Embryonic facial prominence (tissue), 1 donor: ENCODE data around the gene PDE1C.

Experiments used
- DNase-seq: peaks from one replicate; pipeline ENCODE4 v3.0.0-alpha.2; 2016; ENCODE audit errors: extremely low spot score

The PDE1C gene

GRCh38 chr7:32074787-32075585 is 4.8 kb upstream of the PDE1C start:
- DNase-seq: no peak

DNA sequence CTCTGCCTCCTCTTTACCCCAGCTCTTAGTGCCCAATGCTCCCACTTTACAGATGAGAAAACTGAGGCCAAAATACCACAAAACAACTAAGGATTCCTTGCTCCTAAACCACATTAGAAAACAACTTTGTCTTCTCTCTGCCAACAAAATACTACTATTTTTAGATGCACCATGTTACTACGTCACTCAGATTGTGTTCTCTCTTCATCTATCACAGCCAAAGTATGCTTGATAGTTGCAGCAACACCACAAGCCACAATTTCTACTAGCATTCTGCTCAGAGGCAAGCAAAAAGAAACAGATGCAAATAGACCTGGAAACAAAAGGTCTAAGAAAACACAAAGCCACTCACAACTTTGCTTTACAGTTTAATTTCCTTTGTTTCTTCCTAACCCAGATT is 3.3 kb upstream of the PDE1C start:
- DNase-seq: no peak

GRCh38 chr7:32072397-32072796 is 2.2 kb upstream of the PDE1C start:
- no peak for DNase-seq

DNA sequence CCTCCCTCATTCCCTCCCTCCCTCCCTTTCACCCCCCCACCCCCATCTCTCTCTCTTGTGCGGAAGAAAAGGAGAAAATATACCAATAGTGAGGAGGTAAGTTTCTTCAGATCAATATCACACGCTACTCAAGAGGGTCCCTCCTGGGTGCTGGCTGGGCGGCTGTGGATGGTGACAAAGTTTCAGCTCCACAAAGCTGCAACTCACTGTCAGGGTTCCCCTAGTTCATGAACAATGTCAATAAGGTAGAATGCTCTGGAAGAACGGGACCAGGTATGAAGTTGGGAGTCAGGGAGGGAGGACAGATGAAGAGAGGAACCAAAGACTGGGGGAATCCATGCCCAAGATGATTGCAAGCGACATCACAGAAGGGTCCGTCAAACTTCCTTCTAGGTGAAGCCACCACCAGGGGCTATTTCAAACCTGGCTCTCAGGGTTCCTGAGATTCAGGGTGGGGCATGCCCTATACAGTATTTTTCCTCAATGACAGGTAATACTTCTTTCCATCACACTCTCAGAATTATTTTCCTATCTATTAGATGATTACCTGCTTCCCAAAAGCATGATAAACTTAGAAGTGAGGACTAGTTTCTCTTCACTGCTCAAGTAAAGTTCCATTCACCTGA is 1.4 kb upstream of the PDE1C start:
- DNase-seq: no peak

DNA sequence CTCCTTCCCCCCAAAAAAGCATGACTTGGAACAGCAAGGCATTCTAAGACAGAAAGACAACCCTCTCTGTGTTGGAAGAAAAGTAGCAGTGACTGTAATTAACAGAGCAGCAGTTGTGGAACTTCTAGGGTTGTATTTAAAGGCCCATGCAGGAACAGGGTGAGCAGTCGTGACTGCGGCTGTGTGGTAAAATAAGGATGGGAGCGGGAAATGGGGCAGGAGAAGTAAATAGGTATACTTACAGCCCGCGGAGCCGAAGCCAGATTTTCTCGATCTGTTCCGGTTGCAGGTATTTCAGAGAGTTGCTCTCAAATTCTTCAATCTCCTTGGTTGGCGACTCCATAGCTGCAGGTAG is 179 bp downstream of the PDE1C start:
- no peak for DNase-seq

GRCh38 chr7:32069116-32069650 is 1.0 kb downstream of the PDE1C start:
- DNase-seq: no peak

DNA sequence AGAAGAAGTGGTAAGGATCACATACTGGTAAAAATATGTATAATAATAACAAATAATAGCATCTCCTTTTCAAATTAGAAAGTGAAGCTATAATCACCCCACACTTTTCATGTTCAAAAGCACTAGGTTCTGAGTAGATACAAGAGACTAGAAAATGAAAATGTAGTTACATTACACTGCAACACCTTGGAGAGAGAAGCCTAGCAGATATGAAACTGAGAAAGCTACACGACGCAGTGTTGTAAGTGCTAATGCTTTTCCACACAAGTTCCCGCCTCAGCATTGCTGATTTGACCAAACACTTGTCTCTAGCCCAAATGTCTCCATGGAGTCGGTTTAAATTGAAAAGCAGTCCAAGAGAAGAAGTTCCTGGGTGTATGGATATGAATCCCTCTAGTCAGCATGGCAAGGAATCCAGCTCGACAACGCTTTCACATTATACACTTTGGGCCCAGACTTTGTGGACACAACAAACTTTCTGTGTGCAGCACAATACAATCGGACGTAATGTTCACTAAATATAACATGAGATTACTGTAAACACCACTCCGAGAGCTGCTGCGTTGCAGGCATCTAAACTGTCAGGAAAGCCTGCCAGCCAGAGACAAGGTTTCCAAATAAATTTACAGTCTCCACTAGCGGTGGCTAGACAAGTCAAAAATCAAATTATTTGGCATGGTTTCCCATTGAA is 1.7 kb downstream of the PDE1C start:
- no peak for DNase-seq

GRCh38 chr7:32066441-32066840 is 3.8 kb downstream of the PDE1C start:
- no peak for DNase-seq

GRCh38 chr7:32063614-32064013 is 6.6 kb downstream of the PDE1C start:
- DNase-seq: no peak

GRCh38 chr7:32062150-32062549 is 8.1 kb downstream of the PDE1C start:
- DNase-seq: no peak

- DNase-seq: no peak
These were observed 8.9 kb downstream of the PDE1C start for GRCh38 chr7:32061346-32061745.

- no peak for DNase-seq
These were observed 10.8 kb downstream of the PDE1C start for GRCh38 chr7:32059289-32060011.

DNA sequence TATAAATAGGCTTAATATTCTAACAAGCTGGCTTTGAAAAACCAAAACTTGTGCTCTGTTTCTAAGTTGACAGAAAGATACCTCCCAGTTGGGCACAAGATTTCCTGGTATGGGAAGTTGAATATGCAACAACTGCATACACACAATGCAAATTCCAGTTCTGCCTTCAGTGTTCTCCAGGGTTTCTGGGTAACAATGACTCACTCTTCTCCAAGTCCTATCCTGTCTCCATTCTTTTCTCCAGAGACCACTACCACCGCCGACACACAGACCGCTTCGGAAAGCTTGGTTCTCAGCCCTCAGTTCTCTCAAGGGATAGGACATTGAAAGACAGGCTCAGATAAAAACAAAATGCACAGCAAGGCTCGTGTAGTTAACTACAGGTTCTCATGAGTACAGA is 12.2 kb downstream of the PDE1C start:
- no peak for DNase-seq

DNA sequence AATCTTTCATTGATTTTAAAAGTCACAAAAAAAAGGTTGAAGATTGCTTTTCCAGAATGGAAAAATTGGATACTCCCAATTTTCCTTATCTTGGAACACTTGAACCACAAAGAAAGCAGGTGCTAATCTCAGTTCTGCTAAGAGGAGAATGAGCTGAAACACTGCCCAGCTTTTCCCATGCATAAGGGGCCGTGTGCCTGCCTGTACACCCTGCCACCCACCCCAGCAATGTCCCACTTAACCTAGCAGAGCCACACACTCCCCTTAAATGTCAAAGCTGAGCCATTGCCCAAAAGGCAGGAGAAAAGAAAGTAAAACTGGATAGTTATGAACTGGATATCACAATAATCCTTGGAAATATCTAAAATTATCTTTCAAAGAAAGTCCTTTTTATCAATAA is 13.4 kb downstream of the PDE1C start:
- DNase-seq: no peak

DNA sequence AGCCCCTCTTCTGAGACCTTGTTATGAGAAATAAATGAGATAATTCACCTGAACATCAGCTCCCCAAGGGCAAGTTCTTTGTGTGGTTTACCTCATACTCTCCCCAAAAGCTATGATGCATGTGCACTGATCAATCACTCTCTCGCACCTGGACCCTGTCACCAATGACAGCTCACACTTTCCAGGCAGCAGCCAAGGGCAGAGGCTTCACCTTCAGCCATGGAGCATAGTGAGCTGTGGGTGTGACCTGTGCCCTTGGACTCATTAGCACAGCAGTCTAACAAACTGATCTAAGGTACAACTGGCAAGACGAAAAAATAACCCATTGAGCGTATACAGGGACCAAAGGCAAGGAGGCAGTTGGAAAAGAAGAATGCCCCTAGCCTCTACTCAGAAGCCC is 17.0 kb downstream of the PDE1C start:
- no peak for DNase-seq

- DNase-seq: no peak
These were observed 19.1 kb downstream of the PDE1C start for GRCh38 chr7:32051128-32051527.

DNA sequence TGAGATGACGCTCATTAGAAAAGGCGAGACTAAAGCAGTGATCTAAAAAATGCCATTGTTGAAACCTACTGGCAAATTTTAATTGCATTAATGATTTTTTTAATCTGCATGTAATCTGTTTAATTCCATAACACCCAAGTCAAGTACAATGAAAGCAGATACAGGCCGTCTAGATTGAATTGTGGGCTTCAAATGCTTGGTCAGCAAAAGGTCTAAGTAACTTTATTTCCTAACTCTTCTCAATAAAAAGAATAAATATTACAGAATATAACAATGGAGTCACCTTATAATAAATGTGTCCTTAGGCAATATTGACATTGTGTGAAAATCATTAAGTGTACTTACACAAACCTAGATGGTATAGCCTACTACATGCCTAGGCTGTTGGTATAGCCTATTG is 20.6 kb downstream of the PDE1C start:
- no peak for DNase-seq

GRCh38 chr7:32048970-32049491 is 21.2 kb downstream of the PDE1C start:
- DNase-seq: no peak

DNA sequence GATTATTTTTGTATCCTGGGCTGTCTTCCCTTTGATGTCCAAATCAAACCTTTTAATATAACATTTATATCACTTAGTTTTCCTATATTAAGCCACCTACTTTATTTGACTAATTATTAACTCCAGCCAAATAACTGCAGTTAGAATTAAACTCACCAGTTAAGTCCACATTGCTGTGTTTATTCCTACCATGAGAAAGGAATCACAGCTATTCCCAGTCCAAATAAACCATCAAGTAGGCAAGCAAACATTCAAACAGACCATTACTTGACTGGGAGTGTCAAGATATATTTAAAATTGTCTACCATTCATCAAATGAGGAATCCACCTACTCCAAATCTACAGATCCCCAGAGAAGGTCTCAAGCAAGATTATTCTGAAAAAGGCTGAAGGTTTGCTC is 22.4 kb downstream of the PDE1C start:
- DNase-seq: no peak

DNA sequence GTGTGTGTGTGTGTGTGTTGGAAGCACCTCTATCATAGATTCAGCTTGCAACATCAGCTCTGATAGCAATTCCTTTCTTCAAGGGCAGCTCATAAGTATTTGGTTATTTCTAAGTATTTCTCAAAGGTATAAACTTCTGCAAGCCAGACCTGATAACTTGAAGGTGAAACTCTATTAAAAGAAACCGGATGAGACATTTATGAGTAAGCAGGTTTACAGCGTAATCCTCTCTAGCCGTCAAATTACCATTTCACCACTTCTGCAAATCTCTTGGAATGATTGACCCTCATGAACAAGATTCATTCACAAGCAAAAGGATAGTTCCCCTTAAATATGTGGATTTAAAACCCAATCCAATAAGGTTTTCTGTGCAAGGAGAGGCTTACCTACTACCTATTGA is 23.1 kb downstream of the PDE1C start:
- no peak for DNase-seq

GRCh38 chr7:32045228-32045627 is 25.0 kb downstream of the PDE1C start:
- no peak for DNase-seq

DNA sequence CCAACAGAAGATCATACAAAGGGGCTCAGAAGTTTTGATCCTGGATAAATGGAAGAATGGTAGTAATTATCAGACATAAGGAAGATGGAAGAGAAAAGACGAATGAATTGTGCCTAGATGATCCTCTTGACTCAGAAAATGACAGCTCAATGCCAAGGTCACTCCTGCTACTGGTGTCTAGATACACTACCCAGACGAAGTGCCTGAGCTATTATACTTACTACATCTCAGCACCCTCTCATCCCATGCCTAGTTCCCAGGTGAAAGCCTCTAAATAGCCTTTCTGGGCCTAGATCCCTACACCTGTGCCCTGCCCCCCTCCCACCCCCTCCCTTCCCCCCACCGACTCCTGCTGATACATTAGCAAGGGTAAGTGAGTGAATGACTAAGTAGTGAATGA is 25.5 kb downstream of the PDE1C start:
- no peak for DNase-seq
